Measurements from ENCODE around the gene USP40.

Gene USP40

GRCh38 chr2:233428438-233428837 is 138.1 kb downstream of the USP40 start:
- no peak for TF ChIP-seq CTCF (IDR thresholded peaks at IDR 0.05; ENCODE audit: borderline replicate concordance, control extremely low read depth, extremely low read depth, insufficient read depth, missing control alignments)
- in situ Hi-C loops (cut with MboI; ENCODE audit: low sequenced_read_pairs, unreplicated experiment) = no loop called here
- no peak for DNase-seq (ENCODE audit: low spot score)

- no peak for TF ChIP-seq CTCF (IDR thresholded peaks at IDR 0.05; ENCODE audit: borderline replicate concordance, control extremely low read depth, extremely low read depth, insufficient read depth, missing control alignments)
- no peak for DNase-seq (ENCODE audit: low spot score)
- in situ Hi-C loops (cut with MboI; ENCODE audit: low sequenced_read_pairs, unreplicated experiment) = no loop called here
Measured at GRCh38 chr2:233428008-233428407, 138.6 kb downstream of the USP40 start.

GRCh38 chr2:233426619-233427342 is 139.8 kb downstream of the USP40 start:
- no peak for DNase-seq (ENCODE audit: low spot score)
- in situ Hi-C loops (cut with MboI; ENCODE audit: low sequenced_read_pairs, unreplicated experiment) = no loop called here
- TF ChIP-seq CTCF (IDR thresholded peaks at IDR 0.05; ENCODE audit: borderline replicate concordance, control extremely low read depth, extremely low read depth, insufficient read depth, missing control alignments) = no peak
